ENCODE measurements around the gene SLMAP. TPM values are rescaled to one million over a fixed set of nuclear protein-coding genes. Genes with fewer than 3 reads are reported as not detected.

Gene SLMAP
- total RNA-seq, 2 donors from 2014 or later: 33.8 to 55.6 TPM

GRCh38 chr3:57928511-57928910, 172.4 kb downstream of the SLMAP start:
- Mint-ChIP-seq H3K27me3 (no peaks in the 10 kb centered on the region), H3K27ac (no peak overlapping the region), H3K9me3 (no peaks in the 10 kb centered on the region), H3K4me3 (no peak overlapping the region), H3K4me1 (no peaks in the 10 kb centered on the region), H3K36me3 (ENCODE audit: low read depth) (peaks cover 75% of the 10 kb centered on the region)
- no peak for ATAC-seq (replicated peaks)

GRCh38 chr3:57929988-57930387, 173.9 kb downstream of the SLMAP start:
- peak; percentile 11 for ATAC-seq (replicated peaks)
- Mint-ChIP-seq H3K36me3 (ENCODE audit: low read depth) (peaks cover 60% of the 10 kb centered on the region), H3K9me3 (no peaks in the 10 kb centered on the region)

GRCh38 chr3:57933602-57934001, 177.5 kb downstream of the SLMAP start:
- peak overlapping the region; percentile 38 for H3K27ac Mint-ChIP-seq
- H3K36me3 Mint-ChIP-seq (ENCODE audit: low read depth): peaks cover 27% of the 10 kb centered on the region
- H3K4me3 Mint-ChIP-seq: no peak overlapping the region
- no peaks in the 10 kb centered on the region for H3K9me3 Mint-ChIP-seq
- no peak for ATAC-seq (replicated peaks)
- H3K27me3 Mint-ChIP-seq: no peaks in the 10 kb centered on the region
- H3K4me1 Mint-ChIP-seq: no peaks in the 10 kb centered on the region

More at GRCh38 chr3:57929988-57930387, 173.9 kb downstream of the SLMAP start:
- Mint-ChIP-seq H3K27me3 (no peaks in the 10 kb centered on the region), H3K4me3 (no peak overlapping the region), H3K27ac (no peak overlapping the region), H3K4me1 (no peaks in the 10 kb centered on the region)

GRCh38 chr3:57934373-57934772, 178.3 kb downstream of the SLMAP start:
- Mint-ChIP-seq H3K27ac (no peak overlapping the region), H3K27me3 (no peaks in the 10 kb centered on the region), H3K4me1 (no peaks in the 10 kb centered on the region), H3K9me3 (no peaks in the 10 kb centered on the region), H3K4me3 (no peak overlapping the region), H3K36me3 (ENCODE audit: low read depth) (peaks cover 22% of the 10 kb centered on the region)
- no peak for ATAC-seq (replicated peaks)

GRCh38 chr3:57935539-57935938, 179.4 kb downstream of the SLMAP start:
- H3K27ac Mint-ChIP-seq: no peak overlapping the region
- H3K36me3 Mint-ChIP-seq (ENCODE audit: low read depth): peaks cover 12% of the 10 kb centered on the region
- ATAC-seq (replicated peaks): no peak
- no peaks in the 10 kb centered on the region for H3K9me3 Mint-ChIP-seq
- no peak overlapping the region for H3K4me3 Mint-ChIP-seq
- no peaks in the 10 kb centered on the region for H3K27me3 Mint-ChIP-seq
- no peaks in the 10 kb centered on the region for H3K4me1 Mint-ChIP-seq

GRCh38 chr3:57937092-57937491, 181.0 kb downstream of the SLMAP start:
- Mint-ChIP-seq H3K27me3 (no peaks in the 10 kb centered on the region), H3K4me1 (no peaks in the 10 kb centered on the region), H3K27ac (no peak overlapping the region), H3K4me3 (no peak overlapping the region), H3K36me3 (ENCODE audit: low read depth) (peaks cover 7% of the 10 kb centered on the region), H3K9me3 (no peaks in the 10 kb centered on the region)
- ATAC-seq (replicated peaks): no peak

- no peaks in the 10 kb centered on the region for H3K36me3 Mint-ChIP-seq (ENCODE audit: low read depth)
- H3K27me3 Mint-ChIP-seq: no peaks in the 10 kb centered on the region
- ATAC-seq (replicated peaks): no peak
- no peaks in the 10 kb centered on the region for H3K4me1 Mint-ChIP-seq
- H3K4me3 Mint-ChIP-seq: no peak overlapping the region
- no peak overlapping the region for H3K27ac Mint-ChIP-seq
- H3K9me3 Mint-ChIP-seq: no peaks in the 10 kb centered on the region
Measured at GRCh38 chr3:57939775-57940174, 183.7 kb downstream of the SLMAP start.

- Mint-ChIP-seq H3K27ac (no peak overlapping the region), H3K4me3 (no peak overlapping the region), H3K4me1 (no peaks in the 10 kb centered on the region), H3K27me3 (no peaks in the 10 kb centered on the region), H3K36me3 (ENCODE audit: low read depth) (no peaks in the 10 kb centered on the region), H3K9me3 (no peaks in the 10 kb centered on the region)
- ATAC-seq (replicated peaks): no peak
Measured at GRCh38 chr3:57942388-57942787, 186.3 kb downstream of the SLMAP start.

- Mint-ChIP-seq H3K4me3 (no peak overlapping the region), H3K36me3 (ENCODE audit: low read depth) (no peaks in the 10 kb centered on the region), H3K4me1 (no peaks in the 10 kb centered on the region), H3K27me3 (no peaks in the 10 kb centered on the region), H3K9me3 (no peaks in the 10 kb centered on the region), H3K27ac (no peak overlapping the region)
- no peak for ATAC-seq (replicated peaks)
Measured at GRCh38 chr3:57942872-57943283, 186.8 kb downstream of the SLMAP start.

- Mint-ChIP-seq H3K36me3 (ENCODE audit: low read depth) (no peaks in the 10 kb centered on the region), H3K27ac (no peak overlapping the region), H3K4me3 (no peak overlapping the region), H3K9me3 (no peaks in the 10 kb centered on the region), H3K27me3 (peaks cover 3% of the 10 kb centered on the region), H3K4me1 (no peaks in the 10 kb centered on the region)
- ATAC-seq (replicated peaks): no peak
Measured at GRCh38 chr3:57943525-57944495, 187.7 kb downstream of the SLMAP start.

GRCh38 chr3:57946970-57947381, 190.9 kb downstream of the SLMAP start:
- ATAC-seq (replicated peaks): no peak
- Mint-ChIP-seq H3K27me3 (peaks cover 3% of the 10 kb centered on the region), H3K9me3 (no peaks in the 10 kb centered on the region), H3K27ac (no peak overlapping the region), H3K4me3 (no peak overlapping the region), H3K36me3 (ENCODE audit: low read depth) (no peaks in the 10 kb centered on the region), H3K4me1 (no peaks in the 10 kb centered on the region)

- no peak for ATAC-seq (replicated peaks)
- Mint-ChIP-seq H3K27me3 (peaks cover 3% of the 10 kb centered on the region), H3K9me3 (no peaks in the 10 kb centered on the region), H3K36me3 (ENCODE audit: low read depth) (no peaks in the 10 kb centered on the region), H3K4me3 (no peak overlapping the region), H3K4me1 (no peaks in the 10 kb centered on the region), H3K27ac (no peak overlapping the region)
Measured at GRCh38 chr3:57948080-57948671, 192.1 kb downstream of the SLMAP start.

- H3K27ac Mint-ChIP-seq: no peak overlapping the region
- no peaks in the 10 kb centered on the region for H3K9me3 Mint-ChIP-seq
- H3K4me3 Mint-ChIP-seq: no peak overlapping the region
- ATAC-seq (replicated peaks): no peak
- H3K36me3 Mint-ChIP-seq (ENCODE audit: low read depth): no peaks in the 10 kb centered on the region
- no peaks in the 10 kb centered on the region for H3K4me1 Mint-ChIP-seq
- H3K27me3 Mint-ChIP-seq: peaks cover 3% of the 10 kb centered on the region
Measured at GRCh38 chr3:57948781-57949242, 192.7 kb downstream of the SLMAP start.

GRCh38 chr3:57949344-57949743, 193.2 kb downstream of the SLMAP start:
- no peak for ATAC-seq (replicated peaks)

More at GRCh38 chr3:57949344-57949743, 193.2 kb downstream of the SLMAP start:
- no peaks in the 10 kb centered on the region for H3K36me3 Mint-ChIP-seq (ENCODE audit: low read depth)
- no peak overlapping the region for H3K27ac Mint-ChIP-seq
- H3K4me1 Mint-ChIP-seq: no peaks in the 10 kb centered on the region
- no peak overlapping the region for H3K4me3 Mint-ChIP-seq
- no peaks in the 10 kb centered on the region for H3K9me3 Mint-ChIP-seq
- H3K27me3 Mint-ChIP-seq: peaks cover 3% of the 10 kb centered on the region
